Measurements from ENCODE around the gene SNTG2.

SNTG2 gene

GRCh38 chr2:1060987-1061386 lies 110.3 kb downstream of the SNTG2 start:
- no peak for ATAC-seq
- no peak for TF ChIP-seq BACH2 (CRISPR knock-in tag; IDR thresholded peaks at IDR 0.05; ENCODE audit: borderline replicate concordance)
- TF ChIP-seq, protein P1, sequence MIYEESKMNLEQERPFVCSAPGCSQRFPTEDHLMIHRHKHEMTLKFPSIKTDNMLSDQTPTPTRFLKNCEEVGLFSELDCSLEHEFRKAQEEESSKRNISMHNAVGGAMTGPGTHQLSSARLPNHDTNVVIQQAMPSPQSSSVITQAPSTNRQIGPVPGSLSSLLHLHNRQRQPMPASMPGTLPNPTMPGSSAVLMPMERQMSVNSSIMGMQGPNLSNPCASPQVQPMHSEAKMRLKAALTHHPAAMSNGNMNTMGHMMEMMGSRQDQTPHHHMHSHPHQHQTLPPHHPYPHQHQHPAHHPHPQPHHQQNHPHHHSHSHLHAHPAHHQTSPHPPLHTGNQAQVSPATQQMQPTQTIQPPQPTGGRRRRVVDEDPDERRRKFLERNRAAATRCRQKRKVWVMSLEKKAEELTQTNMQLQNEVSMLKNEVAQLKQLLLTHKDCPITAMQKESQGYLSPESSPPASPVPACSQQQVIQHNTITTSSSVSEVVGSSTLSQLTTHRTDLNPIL (CRISPR knock-in tag; IDR thresholded peaks at IDR 0.05; ENCODE audit: low read depth), result no peak
- no peak for TF ChIP-seq TOX (CRISPR knock-in tag; IDR thresholded peaks at IDR 0.05; ENCODE audit: borderline replicate concordance)
- TF ChIP-seq ARNTL (CRISPR knock-in tag; IDR thresholded peaks at IDR 0.05; ENCODE audit: borderline replicate concordance, low read depth), result no peak
- no peak for TF ChIP-seq ZNF8 (CRISPR knock-in tag; IDR thresholded peaks at IDR 0.05)
- TF ChIP-seq ZC3H10 (CRISPR knock-in tag; IDR thresholded peaks at IDR 0.05), result no peak
- no peak for TF ChIP-seq ISL1 (CRISPR knock-in tag; IDR thresholded peaks at IDR 0.05)
- no peak for TF ChIP-seq ZFP3 (CRISPR knock-in tag; IDR thresholded peaks at IDR 0.05)
- TF ChIP-seq SNAI2 (CRISPR knock-in tag; IDR thresholded peaks at IDR 0.05), result no peak
- TF ChIP-seq ZNF70 (CRISPR knock-in tag; IDR thresholded peaks at IDR 0.05), result no peak

DNA sequence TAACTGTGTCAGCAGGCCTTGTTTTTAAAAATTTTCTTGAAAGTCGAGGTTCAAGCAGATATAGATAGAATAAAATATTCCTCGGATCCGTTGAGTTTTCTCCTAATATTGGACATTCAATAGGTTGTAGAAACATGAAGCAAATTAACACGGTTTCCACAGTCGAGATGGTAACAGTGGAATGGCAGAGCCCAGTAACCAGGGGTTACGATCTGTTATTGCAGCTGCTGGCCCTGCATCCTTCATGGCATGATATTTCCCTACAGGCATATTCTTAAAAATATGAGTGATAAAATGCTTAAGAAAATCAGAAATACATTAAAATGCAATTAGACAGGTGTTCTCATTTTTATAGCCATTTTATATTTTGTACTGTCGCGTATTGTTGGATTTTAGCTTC lies 117.6 kb downstream of the SNTG2 start:
- ATAC-seq, result no peak
- TF ChIP-seq BACH2 (CRISPR knock-in tag; IDR thresholded peaks at IDR 0.05; ENCODE audit: borderline replicate concordance), result no peak
- TF ChIP-seq OSR1 (CRISPR knock-in tag; IDR thresholded peaks at IDR 0.05), result no peak
- TF ChIP-seq RARB (CRISPR knock-in tag; IDR thresholded peaks at IDR 0.05), result no peak
- TF ChIP-seq ISL1 (CRISPR knock-in tag; IDR thresholded peaks at IDR 0.05), result no peak
- no peak for TF ChIP-seq TOX (CRISPR knock-in tag; IDR thresholded peaks at IDR 0.05; ENCODE audit: borderline replicate concordance)
- no peak for TF ChIP-seq ZFP30 (CRISPR knock-in tag; IDR thresholded peaks at IDR 0.05)
- no peak for TF ChIP-seq TSHZ2 (CRISPR knock-in tag; IDR thresholded peaks at IDR 0.05)
- TF ChIP-seq, protein P2, sequence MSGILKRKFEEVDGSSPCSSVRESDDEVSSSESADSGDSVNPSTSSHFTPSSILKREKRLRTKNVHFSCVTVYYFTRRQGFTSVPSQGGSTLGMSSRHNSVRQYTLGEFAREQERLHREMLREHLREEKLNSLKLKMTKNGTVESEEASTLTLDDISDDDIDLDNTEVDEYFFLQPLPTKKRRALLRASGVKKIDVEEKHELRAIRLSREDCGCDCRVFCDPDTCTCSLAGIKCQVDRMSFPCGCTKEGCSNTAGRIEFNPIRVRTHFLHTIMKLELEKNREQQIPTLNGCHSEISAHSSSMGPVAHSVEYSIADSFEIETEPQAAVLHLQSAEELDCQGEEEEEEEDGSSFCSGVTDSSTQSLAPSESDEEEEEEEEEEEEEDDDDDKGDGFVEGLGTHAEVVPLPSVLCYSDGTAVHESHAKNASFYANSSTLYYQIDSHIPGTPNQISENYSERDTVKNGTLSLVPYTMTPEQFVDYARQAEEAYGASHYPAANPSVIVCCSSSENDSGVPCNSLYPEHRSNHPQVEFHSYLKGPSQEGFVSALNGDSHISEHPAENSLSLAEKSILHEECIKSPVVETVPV (CRISPR knock-in tag; IDR thresholded peaks at IDR 0.05), result no peak
- TF ChIP-seq SNAI2 (CRISPR knock-in tag; IDR thresholded peaks at IDR 0.05), result no peak
- no peak for TF ChIP-seq CSDC2 (CRISPR knock-in tag; IDR thresholded peaks at IDR 0.05)
- TF ChIP-seq ZNF70 (CRISPR knock-in tag; IDR thresholded peaks at IDR 0.05), result no peak

GRCh38 chr2:1068822-1069221 lies 118.2 kb downstream of the SNTG2 start:
- no peak for ATAC-seq
- no peak for TF ChIP-seq GLIS3 (CRISPR knock-in tag; IDR thresholded peaks at IDR 0.05)
- TF ChIP-seq BACH2 (CRISPR knock-in tag; IDR thresholded peaks at IDR 0.05; ENCODE audit: borderline replicate concordance), result no peak
- no peak for TF ChIP-seq ZFP3 (CRISPR knock-in tag; IDR thresholded peaks at IDR 0.05)
- TF ChIP-seq TSHZ2 (CRISPR knock-in tag; IDR thresholded peaks at IDR 0.05), result no peak
- TF ChIP-seq, protein P2 (CRISPR knock-in tag; IDR thresholded peaks at IDR 0.05), result no peak
- TF ChIP-seq ZC3H10 (CRISPR knock-in tag; IDR thresholded peaks at IDR 0.05), result no peak

DNA sequence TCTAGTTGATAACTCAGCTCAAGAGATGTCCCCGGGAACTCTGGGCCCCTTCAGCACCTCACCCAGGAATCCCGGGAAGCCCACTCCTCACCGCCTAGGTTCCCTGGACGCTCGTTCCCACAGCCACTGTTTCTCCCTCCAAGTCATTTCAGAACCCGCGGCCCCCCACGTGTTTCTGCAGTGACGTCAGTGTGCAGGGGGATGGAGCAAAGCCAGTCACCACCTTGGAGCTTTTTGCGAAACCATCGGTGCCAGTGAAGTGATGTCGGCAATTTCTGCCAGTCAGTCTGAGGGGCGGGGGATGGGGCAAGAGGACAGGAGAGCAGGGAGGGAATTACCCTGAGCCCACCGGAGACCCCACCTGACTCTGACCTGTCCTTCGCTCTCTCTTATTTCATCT lies 119.2 kb downstream of the SNTG2 start:
- TF ChIP-seq ZNF8 (CRISPR knock-in tag; IDR thresholded peaks at IDR 0.05) (no peak), ZFP3 (CRISPR knock-in tag; IDR thresholded peaks at IDR 0.05) (no peak), CSDC2 (CRISPR knock-in tag; IDR thresholded peaks at IDR 0.05) (no peak), PPARA (CRISPR knock-in tag; IDR thresholded peaks at IDR 0.05; ENCODE audit: borderline replicate concordance) (no peak), ZC3H10 (CRISPR knock-in tag; IDR thresholded peaks at IDR 0.05) (no peak), RARB (CRISPR knock-in tag; IDR thresholded peaks at IDR 0.05) (no peak), TCF4 (CRISPR knock-in tag; IDR thresholded peaks at IDR 0.05; ENCODE audit: borderline replicate concordance) (no peak), ISL1 (CRISPR knock-in tag; IDR thresholded peaks at IDR 0.05) (no peak), ZNF70 (CRISPR knock-in tag; IDR thresholded peaks at IDR 0.05) (no peak), ZFP30 (CRISPR knock-in tag; IDR thresholded peaks at IDR 0.05) (no peak), SNAI2 (CRISPR knock-in tag; IDR thresholded peaks at IDR 0.05) (no peak)
- TF ChIP-seq, protein P2 (CRISPR knock-in tag; IDR thresholded peaks at IDR 0.05), result no peak
- no peak for ATAC-seq
